Ovary (tissue), 9 donors: Measurements from ENCODE around the gene SRRM1. TPM values are rescaled to one million over a fixed set of nuclear protein-coding genes. Genes with fewer than 3 reads are reported as not detected.

ENCODE experiments used
- DNase-seq, 5 donors: peaks; one replicate each; pipeline ENCODE4 v3.0.0-alpha.2; 2019 to 2020
- H3K27ac ChIP-seq, 2 donors: fragments of 200-600 bp; one replicate each; pipeline versions ENCODE4 v1.5.1 to v1.8.0; 2019 to 2022
- H3K27me3 ChIP-seq: fragments of 200-600 bp; one replicate; pipeline ENCODE4 v1.8.0; 2022
- H3K36me3 ChIP-seq: fragments of 200-600 bp; sonication (generic); one replicate; pipeline ENCODE4 v1.5.1; 2019
- H3K4me1 ChIP-seq: one replicate; pipeline ENCODE4 v1.8.1; 2013; ENCODE audit warnings: mild to moderate bottlenecking, moderate library complexity; ENCODE audit not compliant: insufficient read depth
- H3K4me3 ChIP-seq: fragments of 200-600 bp; sonication (generic); one replicate; pipeline ENCODE4 v1.5.1; 2017
- H3K9me3 ChIP-seq, 2 donors: fragments of 200-600 bp in 1 of 2; sonication (generic) in 1 of 2; one replicate each; pipeline versions ENCODE4 v1.5.1 to v1.8.1; 2013 to 2019; ENCODE audit warnings: mild to moderate bottlenecking in 1 of 2, moderate library complexity in 1 of 2
- EP300 ChIP-seq: sonication (generic); formaldehyde crosslinking; IDR thresholded peaks from one replicate; pipeline ENCODE4 v1.6.1; 2017; ENCODE audit warnings: antibody characterized with exemption
- POLR2A ChIP-seq: fragments of 450-650 bp; IDR thresholded peaks from one replicate; pipeline ENCODE4 v1.6.1; 2017; ENCODE audit warnings: antibody characterized with exemption, mild to moderate bottlenecking, moderate library complexity
- WGBS, 3 donors: extraction: QIAGEN DNeasy Blood & Tissue Kit in 1 of 3; methylation state at CpG; one replicate each; pipeline versions ENCODE4 v1.1.5 to v1.1.7; 2013 to 2017; 5-methylcytosine and 5-hydroxymethylcytosine counted together
- intact Hi-C, 4 donors: fragments of 100-400 bp; cut with DNase I; formaldehyde crosslinking; loops; one replicate each; pipeline versions ENCODE4 v1.11.0 to v1.15.1; 2022 to 2023
- polyA plus RNA-seq, 2 donors: library from polyadenylated mRNA; stranded (reverse); fragments of 200-250 nt in 1 of 2; fragments of 350-450 nt in 1 of 2; fragmentation: Illumina TruSeq in 1 of 2; extraction: RNeasy Lipid Tissue Mini Kit (QIAGEN cat#74804) in 1 of 2; gene quantifications; one replicate each; pipeline ENCODE4 v1.2.3, GENCODE V29; 2013 to 2014
- total RNA-seq, 7 donors: library from RNA; depleted of rRNA in 2 of 7; stranded (reverse); fragments of >200 nt in 2 of 7; fragmentation: NEBNext Ultra II Directional in 3 of 7; extraction: Animal tissue kit (Norgen Biotek cat#: 25700) in 3 of 7; gene quantifications; one replicate each; pipeline versions ENCODE4 v1.1.0 to v1.2.4, GENCODE V29; 2016 to 2023
- TF ChIP-seq, protein P1 (sequence below), 3 donors: fragments of 450-650 bp in 2 of 3; fragments of 200-600 bp in 1 of 3; IDR thresholded peaks; one replicate each; pipeline versions ENCODE4 v1.5.1 to v1.8.0; 2016 to 2022; ENCODE audit warnings: antibody characterized with exemption in 3 of 3, mild to moderate bottlenecking in 1 of 3
- donor health status: DM: no; HTN: no; CAD: no; lungs with moderate emphysema.
- donor health status: DM: no; HTN: no; CAD: no.
- donor health status: Bipolar disorder and iron deficiency.
- donor health status: DM: yes; HTN: yes; CAD: no.
- donor health status: DM: no; HTN: no; CAD: no.
- donor health status: DM: yes; HTN: yes; CAD: no.

Gene SRRM1
- total and polyA plus RNA-seq, 9 donors, result 74.9 to 154 (median 123) TPM

DNA sequence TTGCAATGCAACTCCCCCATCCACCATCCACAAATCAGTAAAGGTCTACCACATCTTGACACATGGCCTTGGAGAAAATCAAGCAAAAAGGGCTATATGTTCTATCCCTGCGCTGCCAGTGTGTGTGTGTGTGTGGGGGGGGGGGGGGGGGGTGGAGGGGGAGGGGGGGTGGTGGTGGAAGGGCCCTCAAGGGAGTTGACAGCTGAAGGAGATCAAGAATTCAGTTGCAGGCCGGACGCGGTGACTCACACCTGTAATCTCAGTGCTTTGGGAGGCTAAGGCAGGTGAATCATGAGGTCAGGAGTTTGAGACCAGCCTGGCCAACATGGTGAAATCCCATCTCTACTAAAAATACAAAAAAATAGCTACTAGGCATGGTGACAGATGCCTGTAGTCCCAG is 64.6 kb downstream of the SRRM1 start:
- TF ChIP-seq POLR2A (no peak), EP300 (no peak)
- TF ChIP-seq, protein P1, sequence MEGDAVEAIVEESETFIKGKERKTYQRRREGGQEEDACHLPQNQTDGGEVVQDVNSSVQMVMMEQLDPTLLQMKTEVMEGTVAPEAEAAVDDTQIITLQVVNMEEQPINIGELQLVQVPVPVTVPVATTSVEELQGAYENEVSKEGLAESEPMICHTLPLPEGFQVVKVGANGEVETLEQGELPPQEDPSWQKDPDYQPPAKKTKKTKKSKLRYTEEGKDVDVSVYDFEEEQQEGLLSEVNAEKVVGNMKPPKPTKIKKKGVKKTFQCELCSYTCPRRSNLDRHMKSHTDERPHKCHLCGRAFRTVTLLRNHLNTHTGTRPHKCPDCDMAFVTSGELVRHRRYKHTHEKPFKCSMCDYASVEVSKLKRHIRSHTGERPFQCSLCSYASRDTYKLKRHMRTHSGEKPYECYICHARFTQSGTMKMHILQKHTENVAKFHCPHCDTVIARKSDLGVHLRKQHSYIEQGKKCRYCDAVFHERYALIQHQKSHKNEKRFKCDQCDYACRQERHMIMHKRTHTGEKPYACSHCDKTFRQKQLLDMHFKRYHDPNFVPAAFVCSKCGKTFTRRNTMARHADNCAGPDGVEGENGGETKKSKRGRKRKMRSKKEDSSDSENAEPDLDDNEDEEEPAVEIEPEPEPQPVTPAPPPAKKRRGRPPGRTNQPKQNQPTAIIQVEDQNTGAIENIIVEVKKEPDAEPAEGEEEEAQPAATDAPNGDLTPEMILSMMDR (IDR thresholded peaks at IDR 0.05), result no peak
- no peak for DNase-seq
- Histone ChIP-seq H3K4me1 (no peaks in the 10 kb centered on the region), H3K36me3 (no peaks in the 10 kb centered on the region), H3K4me3 (no peak overlapping the region), H3K9me3 (no peaks in the 10 kb centered on the region), H3K27ac (no peak overlapping the region), H3K27me3 (no peaks in the 10 kb centered on the region)
- intact Hi-C loops, result no loop called here
- 34 to 38% (median 35%) methylated on average over 4 of the region's 4 CpGs for WGBS, 3 donors

DNA sequence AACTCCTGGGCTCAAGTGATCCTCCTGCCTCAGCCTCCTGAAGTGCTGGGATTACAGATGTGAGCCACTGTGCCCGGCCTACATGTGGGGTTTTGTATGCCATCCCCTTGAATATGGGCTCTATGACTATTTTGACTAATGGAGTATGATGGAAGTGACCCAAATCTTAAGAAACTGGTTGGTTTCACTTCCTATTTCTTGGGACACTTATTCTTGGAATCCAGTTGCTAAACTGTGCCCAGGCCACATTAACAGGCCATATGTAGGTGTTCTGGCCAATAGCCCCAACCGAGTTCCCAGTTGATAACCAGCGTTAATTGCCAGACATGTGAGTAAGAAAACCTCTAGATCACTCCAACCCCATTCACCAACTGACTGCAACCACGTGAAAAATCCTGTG is 65.8 kb downstream of the SRRM1 start:
- Histone ChIP-seq H3K9me3 (no peaks in the 10 kb centered on the region), H3K36me3 (no peaks in the 10 kb centered on the region), H3K4me3 (no peak overlapping the region), H3K4me1 (no peaks in the 10 kb centered on the region), H3K27ac (no peak overlapping the region), H3K27me3 (no peaks in the 10 kb centered on the region)
- intact Hi-C loops, result no loop called here
- WGBS, 3 donors, result 91 to 94% (median 91%) methylated on average over 4 of the region's 4 CpGs
- TF ChIP-seq POLR2A, result no peak
- TF ChIP-seq, protein P1 (IDR thresholded peaks at IDR 0.05), result no peak
- TF ChIP-seq EP300, result no peak
- DNase-seq, result no peak

DNA sequence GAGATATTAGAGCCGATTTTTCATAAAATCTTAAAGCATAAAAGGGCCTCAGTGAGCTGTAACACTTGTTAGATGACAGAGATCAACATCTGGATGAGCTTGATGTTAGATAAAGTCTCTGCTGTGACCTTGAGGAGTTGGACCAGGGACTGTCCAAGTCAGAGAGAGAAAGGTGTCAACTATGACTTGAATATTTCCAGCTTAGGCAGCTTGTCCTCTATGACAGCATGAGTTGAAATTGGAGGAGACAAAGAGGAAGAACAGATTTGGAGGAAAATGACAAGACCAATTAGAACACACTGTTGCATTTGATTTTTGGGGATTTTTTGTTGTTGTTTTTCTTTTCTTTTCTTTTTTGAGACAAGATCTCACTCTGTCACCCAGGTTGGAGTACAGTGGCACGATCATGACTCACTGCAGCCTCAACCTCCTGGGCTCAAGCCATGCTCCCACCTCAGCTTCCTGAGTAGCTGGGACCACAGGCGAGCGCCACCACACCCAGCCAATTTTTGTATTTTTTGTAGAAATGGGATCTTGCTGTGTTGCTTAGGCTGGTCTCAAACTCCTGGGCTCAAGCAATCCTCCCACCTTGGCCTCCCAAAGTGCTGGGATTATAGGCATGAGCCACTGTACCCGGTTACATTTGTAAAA is 66.8 kb downstream of the SRRM1 start:
- no peak for TF ChIP-seq EP300
- no peak for TF ChIP-seq POLR2A
- TF ChIP-seq, protein P1 (IDR thresholded peaks at IDR 0.05), result no peak
- no peaks in the 10 kb centered on the region for H3K4me1 ChIP-seq
- DNase-seq, result no peak
- H3K27me3 ChIP-seq, result no peaks in the 10 kb centered on the region
- H3K27ac ChIP-seq, result no peak overlapping the region
- no peak overlapping the region for H3K4me3 ChIP-seq
- intact Hi-C loops, result no loop called here
- no peaks in the 10 kb centered on the region for H3K9me3 ChIP-seq
- H3K36me3 ChIP-seq, result no peaks in the 10 kb centered on the region
- WGBS, 3 donors, result 80 to 82% (median 81%) methylated on average over 5 of the region's 5 CpGs

DNA sequence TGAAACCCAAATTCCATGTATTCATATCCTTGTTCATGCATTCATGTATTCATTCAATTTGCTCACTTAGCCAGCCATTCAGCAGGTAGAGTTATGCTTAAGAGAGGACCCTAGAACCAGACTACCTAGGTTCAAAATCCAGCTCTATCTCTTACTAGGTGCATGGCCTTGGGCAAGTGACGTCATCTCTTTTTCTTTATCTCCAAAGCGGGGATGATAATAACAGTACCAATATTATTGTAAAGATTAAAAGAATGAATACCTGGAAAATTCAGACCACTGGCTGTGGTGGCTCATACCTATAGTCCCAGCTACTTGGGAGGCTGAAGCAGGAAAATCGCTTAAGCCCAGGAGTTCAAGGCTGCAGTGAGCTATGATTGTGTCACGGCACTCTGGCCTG is 68.2 kb downstream of the SRRM1 start:
- H3K9me3 ChIP-seq, result no peaks in the 10 kb centered on the region
- intact Hi-C loops, result no loop called here
- no peaks in the 10 kb centered on the region for H3K4me1 ChIP-seq
- no peak for DNase-seq
- no peaks in the 10 kb centered on the region for H3K27me3 ChIP-seq
- no peak overlapping the region for H3K4me3 ChIP-seq
- H3K27ac ChIP-seq, result no peak overlapping the region
- H3K36me3 ChIP-seq, result no peaks in the 10 kb centered on the region
- TF ChIP-seq, protein P1 (IDR thresholded peaks at IDR 0.05), result no peak
- TF ChIP-seq POLR2A (no peak), EP300 (no peak)
- WGBS, 3 donors, result 80 to 94% (median 91%) methylated on average over 4 of the region's 4 CpGs
